Keratinocyte (primary cell): ENCODE measurements around the gene STUB1.

ENCODE experiments used
- CTCF ChIP-seq, 3 experiments: IDR thresholded peaks in 1 of 3; conservative IDR thresholded peaks in 1 of 3; optimal IDR thresholded peaks in 1 of 3; 2 replicates in 2 of 3; 3 replicates in 1 of 3; pipeline versions ENCODE3 to v1.5.1; 2011; ENCODE audit warnings: low read length in 3 of 3, mild to moderate bottlenecking in 3 of 3, moderate library complexity in 2 of 3, control low read depth in 1 of 3, inconsistent platforms in 1 of 3; ENCODE audit not compliant: insufficient read depth in 2 of 3; ENCODE audit errors: extremely low read depth in 1 of 3
- EZH2 ChIP-seq: IDR thresholded peaks from one replicate; pipeline ENCODE4 v1.6.1; 2012; ENCODE audit warnings: inconsistent platforms, mild to moderate bottlenecking, low read length, moderate library complexity

GRCh38 chr16:643050-643368 lies 37.2 kb upstream of the STUB1 start:
- no peak for TF ChIP-seq CTCF (optimal IDR thresholded peaks at IDR 0.05 in 1 of 3, IDR thresholded peaks at IDR 0.05 in 1 of 3, conservative IDR thresholded peaks at IDR 0.05 in 1 of 3; ENCODE audit: extremely low read depth in 1 of 3, insufficient read depth in 2 of 3, low read length in 3 of 3)
- no peak for TF ChIP-seq EZH2
